ENCODE data around the gene CAMSAP1.

CAMSAP1 gene

DNA sequence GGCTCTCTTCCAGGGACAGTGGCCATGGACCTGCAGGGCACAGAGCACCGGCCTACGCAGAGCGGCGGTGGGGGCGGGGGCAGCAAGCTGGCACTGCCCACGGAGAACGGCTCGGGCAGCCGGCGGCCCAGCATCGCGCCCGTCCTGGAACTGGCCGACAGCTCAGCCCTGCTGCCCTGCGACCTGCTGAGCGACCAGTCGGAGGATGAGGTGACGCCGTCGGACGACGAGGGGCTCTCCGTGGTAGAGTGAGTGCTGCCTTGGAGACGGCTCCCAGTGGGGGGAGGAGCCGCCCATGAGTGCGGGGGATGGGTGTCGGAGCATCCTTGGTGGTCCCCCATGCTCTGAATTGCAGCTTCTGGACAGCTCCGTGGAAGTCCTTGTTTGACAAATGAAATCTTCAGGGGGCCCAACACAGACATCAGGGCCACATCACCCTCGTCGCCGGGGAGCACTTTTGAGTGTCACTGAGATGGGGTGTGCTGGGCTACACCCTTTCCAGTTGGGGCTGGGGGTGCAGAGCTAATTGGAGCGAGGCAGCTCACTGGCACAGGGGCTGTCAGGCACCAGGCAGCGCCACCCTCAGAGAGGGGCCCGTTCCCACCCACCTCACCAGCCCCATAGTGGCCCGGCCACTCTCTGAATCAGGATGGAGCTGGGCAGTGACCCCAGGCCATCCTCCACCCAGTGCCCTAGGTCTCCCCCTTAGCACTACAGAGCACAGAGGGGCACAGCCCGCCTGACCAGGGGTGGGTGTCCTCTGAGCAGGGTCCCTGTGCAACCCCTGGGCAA is 134.4 kb downstream of the CAMSAP1 start:
- ChIA-PET CTCF (interaction anchor here (1.8 kb wide), 1 partner anchor 24 kb away, joined by 5 read pairs; no protein-coding TSS in a partner anchor), POLR2A (no interaction called here)
- Histone ChIP-seq H3K27me3 (replicated peaks in 2 of 5; ENCODE audit: control insufficient read depth in 4 of 5, insufficient read depth in 5 of 5, low read length in 4 of 5) (no peaks in the 10 kb centered on the region), H3K4me3 (ENCODE audit: control insufficient read depth in 1 of 7, extremely low read depth in 1 of 7, insufficient read depth in 4 of 7, low read depth in 2 of 7, low read length in 6 of 7) (no peak overlapping the region), H3K27ac (ENCODE audit: insufficient read depth in 1 of 2, low read depth in 1 of 2, low read length in 2 of 2, poor library complexity in 1 of 2, severe bottlenecking in 2 of 2) (no peak overlapping the region), H3K4me1 (ENCODE audit: control extremely low read depth in 1 of 4, control insufficient read depth in 4 of 4, insufficient read depth in 4 of 4, low read length in 3 of 4) (no peaks in the 10 kb centered on the region), H3K9me3 (ENCODE audit: control extremely low read depth in 1 of 5, control insufficient read depth in 4 of 5, insufficient read depth in 2 of 5, low read depth in 1 of 5, low read length in 4 of 5) (peaks cover 0 to under 1% (median 0%) of the 10 kb centered on the region in 5 experiments), H3K36me3 (ENCODE audit: control insufficient read depth in 4 of 4, insufficient read depth in 4 of 4, low read length in 3 of 4) (no peaks in the 10 kb centered on the region)
- WGBS (ENCODE audit: insufficient coverage) = 78% methylated on average over 31 of the region's 36 CpGs
- no peak for DNase-seq

DNA sequence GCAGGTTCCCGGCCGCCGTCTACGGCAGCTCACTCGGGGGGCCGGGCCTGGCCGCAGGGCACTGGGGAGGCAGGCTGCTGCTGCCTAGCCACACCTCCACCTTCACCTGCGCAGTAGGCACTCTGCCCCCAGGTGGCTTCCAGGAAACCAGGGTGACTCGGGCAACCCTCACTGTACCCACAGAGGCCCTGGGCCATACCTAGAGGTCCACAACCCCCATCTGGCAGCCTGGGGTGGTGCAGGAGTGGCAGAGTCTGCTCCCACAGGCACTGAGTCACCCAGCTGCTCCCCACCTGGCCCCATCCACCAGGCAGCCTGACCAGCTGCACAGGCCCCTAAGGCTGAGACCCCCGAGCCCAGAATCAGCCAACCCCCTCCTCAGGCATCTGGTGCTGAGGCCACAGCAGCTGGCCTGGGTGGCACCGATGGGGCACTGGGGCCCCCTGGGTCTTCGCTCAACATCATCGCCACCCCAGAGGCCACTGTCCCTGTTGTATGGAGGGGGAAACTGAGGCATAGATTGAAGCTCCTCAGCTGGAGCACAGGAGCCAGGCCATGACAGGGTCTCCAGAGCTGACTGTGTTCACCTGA is 135.2 kb downstream of the CAMSAP1 start:
- 93% methylated on average over 5 of the region's 13 CpGs for WGBS (ENCODE audit: insufficient coverage)
- Histone ChIP-seq H3K4me3 (ENCODE audit: control insufficient read depth in 1 of 7, extremely low read depth in 1 of 7, insufficient read depth in 4 of 7, low read depth in 2 of 7, low read length in 6 of 7) (no peak overlapping the region), H3K4me1 (ENCODE audit: control extremely low read depth in 1 of 4, control insufficient read depth in 4 of 4, insufficient read depth in 4 of 4, low read length in 3 of 4) (no peaks in the 10 kb centered on the region), H3K27ac (ENCODE audit: insufficient read depth in 1 of 2, low read depth in 1 of 2, low read length in 2 of 2, poor library complexity in 1 of 2, severe bottlenecking in 2 of 2) (no peak overlapping the region), H3K27me3 (replicated peaks in 2 of 5; ENCODE audit: control insufficient read depth in 4 of 5, insufficient read depth in 5 of 5, low read length in 4 of 5) (no peaks in the 10 kb centered on the region), H3K9me3 (ENCODE audit: control extremely low read depth in 1 of 5, control insufficient read depth in 4 of 5, insufficient read depth in 2 of 5, low read depth in 1 of 5, low read length in 4 of 5) (peaks cover 0 to 6% (median 3%) of the 10 kb centered on the region in 5 experiments), H3K36me3 (ENCODE audit: control insufficient read depth in 4 of 4, insufficient read depth in 4 of 4, low read length in 3 of 4) (no peaks in the 10 kb centered on the region)
- ChIA-PET CTCF (interaction anchor here (1.8 kb wide), 1 partner anchor 25 kb away, joined by 5 read pairs; no protein-coding TSS in a partner anchor), POLR2A (no interaction called here)
- DNase-seq = no peak

DNA sequence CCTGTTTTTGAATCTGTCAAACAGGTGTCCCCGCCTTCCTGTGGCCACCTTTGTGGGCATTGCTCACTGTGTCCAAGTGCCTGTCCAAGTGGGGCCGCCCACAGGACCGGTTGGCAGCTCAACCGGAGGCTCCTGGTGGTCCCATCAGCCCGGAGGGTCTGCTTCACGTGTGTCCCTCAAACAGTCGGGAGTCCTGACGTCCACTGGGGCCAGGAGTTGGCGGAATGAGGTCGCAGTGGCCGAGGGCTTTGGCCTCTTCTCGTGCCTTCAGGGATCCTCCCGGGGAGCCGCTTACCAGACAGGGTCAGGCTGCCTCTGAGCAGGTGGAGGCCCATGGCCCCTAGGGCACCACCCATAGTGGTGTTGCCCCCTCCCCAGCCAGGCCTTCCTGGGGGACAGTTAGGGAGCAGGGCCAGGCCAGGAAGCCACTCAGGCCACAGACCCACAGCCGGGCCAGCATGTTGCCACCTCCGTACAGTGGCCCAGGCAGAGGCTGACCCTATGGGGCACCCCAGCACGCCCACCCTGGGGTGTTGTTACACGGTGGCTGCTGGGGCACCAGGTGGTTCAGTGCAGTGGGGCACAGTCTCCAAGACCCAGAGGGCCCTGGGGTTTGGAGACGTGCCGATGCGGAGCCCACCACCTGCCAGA is 135.8 kb downstream of the CAMSAP1 start:
- POLR2A ChIA-PET = no interaction called here
- Histone ChIP-seq H3K4me3 (ENCODE audit: control insufficient read depth in 1 of 7, extremely low read depth in 1 of 7, insufficient read depth in 4 of 7, low read depth in 2 of 7, low read length in 6 of 7) (no peak overlapping the region), H3K27me3 (replicated peaks in 2 of 5; ENCODE audit: control insufficient read depth in 4 of 5, insufficient read depth in 5 of 5, low read length in 4 of 5) (no peaks in the 10 kb centered on the region), H3K36me3 (ENCODE audit: control insufficient read depth in 4 of 4, insufficient read depth in 4 of 4, low read length in 3 of 4) (no peaks in the 10 kb centered on the region), H3K27ac (ENCODE audit: insufficient read depth in 1 of 2, low read depth in 1 of 2, low read length in 2 of 2, poor library complexity in 1 of 2, severe bottlenecking in 2 of 2) (no peak overlapping the region), H3K4me1 (ENCODE audit: control extremely low read depth in 1 of 4, control insufficient read depth in 4 of 4, insufficient read depth in 4 of 4, low read length in 3 of 4) (no peaks in the 10 kb centered on the region), H3K9me3 (ENCODE audit: control extremely low read depth in 1 of 5, control insufficient read depth in 4 of 5, insufficient read depth in 2 of 5, low read depth in 1 of 5, low read length in 4 of 5) (peaks cover 0 to 12% (median 9%) of the 10 kb centered on the region in 5 experiments)
- 99% methylated on average over 21 of the region's 21 CpGs for WGBS (ENCODE audit: insufficient coverage)
- DNase-seq = no peak
- CTCF ChIA-PET = interaction anchor here (1.8 kb wide), 1 partner anchor 26 kb away, joined by 5 read pairs; no protein-coding TSS in a partner anchor

- ChIA-PET CTCF (no interaction called here), POLR2A (no interaction called here)
- 91% methylated on average over 26 of the region's 26 CpGs for WGBS (ENCODE audit: insufficient coverage)
- H3K27ac ChIP-seq (ENCODE audit: insufficient read depth in 1 of 2, low read depth in 1 of 2, low read length in 2 of 2, poor library complexity in 1 of 2, severe bottlenecking in 2 of 2) = no peak overlapping the region
- H3K9me3 ChIP-seq (ENCODE audit: control extremely low read depth in 1 of 5, control insufficient read depth in 4 of 5, insufficient read depth in 2 of 5, low read depth in 1 of 5, low read length in 4 of 5) = peaks cover 0 to 19% (median 16%) of the 10 kb centered on the region in 5 experiments
- no peaks in the 10 kb centered on the region for H3K27me3 ChIP-seq (replicated peaks in 2 of 5; ENCODE audit: control insufficient read depth in 4 of 5, insufficient read depth in 5 of 5, low read length in 4 of 5)
- H3K4me1 ChIP-seq (ENCODE audit: control extremely low read depth in 1 of 4, control insufficient read depth in 4 of 4, insufficient read depth in 4 of 4, low read length in 3 of 4) = no peaks in the 10 kb centered on the region
- no peak for DNase-seq
- H3K36me3 ChIP-seq (ENCODE audit: control insufficient read depth in 4 of 4, insufficient read depth in 4 of 4, low read length in 3 of 4) = no peaks in the 10 kb centered on the region
- no peak overlapping the region for H3K4me3 ChIP-seq (ENCODE audit: control insufficient read depth in 1 of 7, extremely low read depth in 1 of 7, insufficient read depth in 4 of 7, low read depth in 2 of 7, low read length in 6 of 7)
Observed at GRCh38 chr9:135770771-135771170, 136.6 kb downstream of the CAMSAP1 start.

- Histone ChIP-seq H3K9me3 (ENCODE audit: control extremely low read depth in 1 of 5, control insufficient read depth in 4 of 5, insufficient read depth in 2 of 5, low read depth in 1 of 5, low read length in 4 of 5) (peaks cover 0 to 23% (median 21%) of the 10 kb centered on the region in 5 experiments), H3K27me3 (replicated peaks in 2 of 5; ENCODE audit: control insufficient read depth in 4 of 5, insufficient read depth in 5 of 5, low read length in 4 of 5) (no peaks in the 10 kb centered on the region), H3K27ac (ENCODE audit: insufficient read depth in 1 of 2, low read depth in 1 of 2, low read length in 2 of 2, poor library complexity in 1 of 2, severe bottlenecking in 2 of 2) (no peak overlapping the region), H3K4me1 (ENCODE audit: control extremely low read depth in 1 of 4, control insufficient read depth in 4 of 4, insufficient read depth in 4 of 4, low read length in 3 of 4) (no peaks in the 10 kb centered on the region), H3K4me3 (ENCODE audit: control insufficient read depth in 1 of 7, extremely low read depth in 1 of 7, insufficient read depth in 4 of 7, low read depth in 2 of 7, low read length in 6 of 7) (no peak overlapping the region), H3K36me3 (ENCODE audit: control insufficient read depth in 4 of 4, insufficient read depth in 4 of 4, low read length in 3 of 4) (no peaks in the 10 kb centered on the region)
- ChIA-PET POLR2A (no interaction called here), CTCF (no interaction called here)
- peak in 1 of 3 donors; percentile 8 for DNase-seq
- 88% methylated on average over 19 of the region's 19 CpGs for WGBS (ENCODE audit: insufficient coverage)
Observed at GRCh38 chr9:135770203-135770535, 137.2 kb downstream of the CAMSAP1 start.

GRCh38 chr9:135769489-135770202 is 137.7 kb downstream of the CAMSAP1 start:
- ChIA-PET POLR2A (no interaction called here), CTCF (no interaction called here)
- no peaks in the 10 kb centered on the region for H3K27me3 ChIP-seq (replicated peaks in 2 of 5; ENCODE audit: control insufficient read depth in 4 of 5, insufficient read depth in 5 of 5, low read length in 4 of 5)
- H3K36me3 ChIP-seq (ENCODE audit: control insufficient read depth in 4 of 4, insufficient read depth in 4 of 4, low read length in 3 of 4) = no peaks in the 10 kb centered on the region
- no peaks in the 10 kb centered on the region for H3K4me1 ChIP-seq (ENCODE audit: control extremely low read depth in 1 of 4, control insufficient read depth in 4 of 4, insufficient read depth in 4 of 4, low read length in 3 of 4)
- peaks cover 0 to 25% (median 21%) of the 10 kb centered on the region in 5 experiments for H3K9me3 ChIP-seq (ENCODE audit: control extremely low read depth in 1 of 5, control insufficient read depth in 4 of 5, insufficient read depth in 2 of 5, low read depth in 1 of 5, low read length in 4 of 5)
- WGBS (ENCODE audit: insufficient coverage) = 89% methylated on average over 20 of the region's 32 CpGs
- DNase-seq = no peak
- H3K27ac ChIP-seq (ENCODE audit: insufficient read depth in 1 of 2, low read depth in 1 of 2, low read length in 2 of 2, poor library complexity in 1 of 2, severe bottlenecking in 2 of 2) = no peak overlapping the region
- H3K4me3 ChIP-seq (ENCODE audit: control insufficient read depth in 1 of 7, extremely low read depth in 1 of 7, insufficient read depth in 4 of 7, low read depth in 2 of 7, low read length in 6 of 7) = no peak overlapping the region

All from common myeloid progenitor, CD34-positive (primary cell).